Liver (tissue), 9 donors: Measurements from ENCODE around the gene YBX3. TPM values are rescaled to one million over a fixed set of nuclear protein-coding genes. Genes with fewer than 3 reads are reported as not detected.

ENCODE experiments used
- DNase-seq: peaks from one replicate; pipeline ENCODE4 v3.0.0-alpha.2; 2017; ENCODE audit warnings: low spot score
- H3K27ac ChIP-seq, 2 donors: one replicate each; pipeline ENCODE4 v1.7.0; 2013; ENCODE audit warnings: inconsistent platforms in 2 of 2, low read length in 2 of 2, control low read depth in 1 of 2, low read depth in 1 of 2, mild to moderate bottlenecking in 1 of 2
- H3K27me3 ChIP-seq, 4 donors: one replicate each; pipeline versions ENCODE4 v1.6.1 to v1.7.0; 2013; ENCODE audit warnings: low read length in 3 of 4, inconsistent platforms in 1 of 4, mild to moderate bottlenecking in 1 of 4, moderate library complexity in 1 of 4; ENCODE audit not compliant: control insufficient read depth in 4 of 4, insufficient read depth in 4 of 4
- H3K36me3 ChIP-seq, 4 donors: one replicate each; pipeline versions ENCODE4 v1.6.1 to v1.7.0; 2013; ENCODE audit warnings: low read length in 3 of 4, mild to moderate bottlenecking in 3 of 4, low read depth in 1 of 4, moderate library complexity in 1 of 4; ENCODE audit not compliant: control insufficient read depth in 4 of 4, insufficient read depth in 3 of 4
- H3K4me1 ChIP-seq, 4 donors: one replicate each; pipeline versions ENCODE4 v1.6.1 to v1.7.0; 2013; ENCODE audit warnings: low read length in 3 of 4, mild to moderate bottlenecking in 3 of 4, moderate library complexity in 1 of 4; ENCODE audit not compliant: control insufficient read depth in 4 of 4, insufficient read depth in 4 of 4
- H3K4me3 ChIP-seq, 3 donors: one replicate each; pipeline versions ENCODE4 v1.6.1 to v1.7.0; 2013; ENCODE audit warnings: low read length in 3 of 3, control low read depth in 1 of 3, low read depth in 1 of 3, mild to moderate bottlenecking in 1 of 3
- H3K9ac ChIP-seq, 2 donors: one replicate each; pipeline ENCODE4 v1.7.0; 2013; ENCODE audit warnings: low read length in 2 of 2, mild to moderate bottlenecking in 2 of 2, moderate library complexity in 2 of 2, control low read depth in 1 of 2, low read depth in 1 of 2
- H3K9me3 ChIP-seq, 4 donors: one replicate each; pipeline versions ENCODE4 v1.6.1 to v1.7.0; 2013; ENCODE audit warnings: low read length in 3 of 4; ENCODE audit not compliant: control insufficient read depth in 4 of 4
- ATF3 ChIP-seq: IDR thresholded peaks from 2 replicates; pipeline ENCODE4 v1.6.1; 2016; ENCODE audit warnings: antibody characterized with exemption
- CTCF ChIP-seq: fragments of 150-350 bp; IDR thresholded peaks from 2 replicates; pipeline ENCODE4 v1.5.1; 2017; ENCODE audit warnings: improper control_type of control experiment, low read depth, low read length; ENCODE audit not compliant: missing input control
- EGR1 ChIP-seq, 2 donors: IDR thresholded peaks; 2 replicates each; pipeline ENCODE4 v1.6.1; 2016 to 2018; ENCODE audit warnings: antibody characterized with exemption in 2 of 2, low read depth in 2 of 2
- FOXA1 ChIP-seq: IDR thresholded peaks from 2 replicates; pipeline ENCODE4 v1.6.1; 2016; ENCODE audit warnings: antibody characterized with exemption
- FOXA2 ChIP-seq: IDR thresholded peaks from 2 replicates; pipeline ENCODE4 v1.6.1; 2016; ENCODE audit warnings: antibody characterized with exemption
- GABPA ChIP-seq, 2 donors: IDR thresholded peaks in 1 of 2; conservative IDR thresholded peaks in 1 of 2; 2 replicates each; pipeline ENCODE4 v1.6.1; 2016; ENCODE audit warnings: antibody characterized with exemption in 2 of 2, mild to moderate bottlenecking in 1 of 2, moderate library complexity in 1 of 2
- HNF4A ChIP-seq, 2 donors: conservative IDR thresholded peaks; 2 replicates each; pipeline ENCODE4 v1.6.1; 2016; ENCODE audit warnings: antibody characterized with exemption in 2 of 2, mild to moderate bottlenecking in 2 of 2
- HNF4G ChIP-seq: IDR thresholded peaks from 2 replicates; pipeline ENCODE4 v1.6.1; 2016; ENCODE audit warnings: antibody characterized with exemption
- JUND ChIP-seq, 2 donors: IDR thresholded peaks; 2 replicates each; pipeline ENCODE4 v1.6.1; 2016; ENCODE audit warnings: antibody characterized with exemption in 2 of 2
- MAX ChIP-seq: IDR thresholded peaks from 2 replicates; pipeline ENCODE4 v1.6.1; 2016; ENCODE audit warnings: antibody characterized with exemption
- NR2F2 ChIP-seq: IDR thresholded peaks from 2 replicates; pipeline ENCODE4 v1.6.1; 2016; ENCODE audit warnings: antibody characterized with exemption
- RAD21 ChIP-seq, 2 donors: IDR thresholded peaks; 2 replicates each; pipeline ENCODE4 v1.6.1; 2016; ENCODE audit warnings: antibody characterized with exemption in 2 of 2, mild to moderate bottlenecking in 2 of 2
- REST ChIP-seq: IDR thresholded peaks from 2 replicates; pipeline ENCODE4 v1.6.1; 2016; ENCODE audit warnings: antibody characterized with exemption, mild to moderate bottlenecking
- RXRA ChIP-seq, 2 donors: IDR thresholded peaks; 2 replicates each; pipeline ENCODE4 v1.6.1; 2017 to 2018; ENCODE audit warnings: antibody characterized with exemption in 2 of 2, mild to moderate bottlenecking in 1 of 2
- SP1 ChIP-seq: IDR thresholded peaks from 2 replicates; pipeline ENCODE4 v1.6.1; 2018; ENCODE audit warnings: antibody characterized with exemption, mild to moderate bottlenecking
- TAF1 ChIP-seq: conservative IDR thresholded peaks from 2 replicates; pipeline ENCODE4 v1.6.1; 2016; ENCODE audit warnings: antibody characterized with exemption, mild to moderate bottlenecking
- YY1 ChIP-seq: IDR thresholded peaks from 2 replicates; pipeline ENCODE4 v1.6.1; 2016; ENCODE audit warnings: antibody characterized with exemption, mild to moderate bottlenecking
- ZBTB33 ChIP-seq: IDR thresholded peaks from 2 replicates; pipeline ENCODE4 v1.6.1; 2016; ENCODE audit warnings: antibody characterized with exemption
- WGBS: extraction: QIAGEN DNeasy Blood & Tissue Kit; methylation state at CpG from one replicate; pipeline ENCODE4 v1.1.7; 2013; 5-methylcytosine and 5-hydroxymethylcytosine counted together
- polyA plus RNA-seq, 2 donors: library from polyadenylated mRNA; stranded (reverse) in 1 of 2; unstranded in 1 of 2; fragments of 200-250 nt in 1 of 2; fragments of >200 nt in 1 of 2; fragmentation: Nextera tagmentation in 1 of 2; extraction: Ambion mirVana in 1 of 2; gene quantifications; one replicate each; pipeline versions ENCODE4 v1.2.1 to v1.2.3, GENCODE V29; 2013 to 2015
- total RNA-seq, 2 donors: library from RNA; depleted of rRNA; stranded (reverse); fragments of >200 nt; gene quantifications; one replicate each; pipeline ENCODE4 v1.2.3, GENCODE V29; 2014
- donor health status: healthy.
- donor health status: healthy.
- donor health status: healthy.
- donor health status: healthy.
- donor health status: healthy.

Gene YBX3
- total and polyA plus RNA-seq, 4 donors = 6.8 to 116 (median 15.7) TPM

GRCh38 chr12:10732066-10732465 lies 8.9 kb upstream of the YBX3 start:
- peaks cover 0 to 4% (median 0%) of the 10 kb centered on the region in 4 donors for H3K27me3 ChIP-seq
- no peak overlapping the region for H3K9ac ChIP-seq
- H3K36me3 ChIP-seq = no peaks in the 10 kb centered on the region
- 84% methylated on average over 2 of the region's 2 CpGs for WGBS
- H3K27ac ChIP-seq = no peak overlapping the region
- no peaks in the 10 kb centered on the region for H3K9me3 ChIP-seq
- TF ChIP-seq ZBTB33 (no peak), RXRA (IDR thresholded peaks at IDR 0.05) (no peak), SP1 (no peak), MAX (no peak), TAF1 (no peak), ATF3 (no peak), REST (no peak), HNF4A (conservative IDR thresholded peaks at IDR 0.05) (no peak), GABPA (IDR thresholded peaks at IDR 0.05 in 1 of 2, conservative IDR thresholded peaks at IDR 0.05 in 1 of 2) (no peak), HNF4G (no peak), NR2F2 (no peak), RAD21 (IDR thresholded peaks at IDR 0.05) (no peak), YY1 (no peak), CTCF (no peak), FOXA2 (no peak), FOXA1 (no peak), EGR1 (IDR thresholded peaks at IDR 0.05; ENCODE audit: low read depth in 2 of 2) (no peak), JUND (IDR thresholded peaks at IDR 0.05) (no peak)
- H3K4me3 ChIP-seq = no peak overlapping the region
- no peak for DNase-seq
- no peaks in the 10 kb centered on the region for H3K4me1 ChIP-seq

GRCh38 chr12:10730559-10730958 lies 7.4 kb upstream of the YBX3 start:
- Histone ChIP-seq H3K27me3 (peaks cover 0 to 4% (median 0%) of the 10 kb centered on the region in 4 donors), H3K36me3 (no peaks in the 10 kb centered on the region), H3K9ac (no peak overlapping the region), H3K4me1 (no peaks in the 10 kb centered on the region), H3K27ac (no peak overlapping the region), H3K4me3 (no peak overlapping the region), H3K9me3 (no peaks in the 10 kb centered on the region)
- DNase-seq = no peak
- TF ChIP-seq ZBTB33 = no peak
- no peak for TF ChIP-seq CTCF
- TF ChIP-seq YY1 = no peak
- no peak for TF ChIP-seq FOXA1
- TF ChIP-seq HNF4A (conservative IDR thresholded peaks at IDR 0.05) = no peak
- no peak for TF ChIP-seq SP1
- no peak for TF ChIP-seq EGR1 (IDR thresholded peaks at IDR 0.05; ENCODE audit: low read depth in 2 of 2)
- TF ChIP-seq MAX = no peak
- no peak for TF ChIP-seq JUND (IDR thresholded peaks at IDR 0.05)
- TF ChIP-seq RAD21 (IDR thresholded peaks at IDR 0.05) = no peak
- no peak for TF ChIP-seq TAF1
- TF ChIP-seq NR2F2 = no peak
- no peak for TF ChIP-seq ATF3
